Peyer's patch (tissue), 4 donors: Measurements from ENCODE around the gene ZNF521.

Source experiments
- POLR2A ChIP-seq, 2 donors: fragments of 450-650 bp; IDR thresholded peaks; one replicate each; pipeline ENCODE4 v1.5.1; 2017; ENCODE audit warnings: antibody characterized with exemption in 2 of 2, mild to moderate bottlenecking in 2 of 2, moderate library complexity in 2 of 2
- TF ChIP-seq, protein P1 (sequence below), 6 experiments: fragments of 450-650 bp in 4 of 6; fragments of 200-600 bp in 2 of 6; sonication (generic) in 1 of 6; IDR thresholded peaks; one replicate each; pipeline ENCODE4 v1.5.1; 2017 to 2019; ENCODE audit warnings: antibody characterized with exemption in 6 of 6, mild to moderate bottlenecking in 3 of 6, moderate library complexity in 1 of 6

DNA sequence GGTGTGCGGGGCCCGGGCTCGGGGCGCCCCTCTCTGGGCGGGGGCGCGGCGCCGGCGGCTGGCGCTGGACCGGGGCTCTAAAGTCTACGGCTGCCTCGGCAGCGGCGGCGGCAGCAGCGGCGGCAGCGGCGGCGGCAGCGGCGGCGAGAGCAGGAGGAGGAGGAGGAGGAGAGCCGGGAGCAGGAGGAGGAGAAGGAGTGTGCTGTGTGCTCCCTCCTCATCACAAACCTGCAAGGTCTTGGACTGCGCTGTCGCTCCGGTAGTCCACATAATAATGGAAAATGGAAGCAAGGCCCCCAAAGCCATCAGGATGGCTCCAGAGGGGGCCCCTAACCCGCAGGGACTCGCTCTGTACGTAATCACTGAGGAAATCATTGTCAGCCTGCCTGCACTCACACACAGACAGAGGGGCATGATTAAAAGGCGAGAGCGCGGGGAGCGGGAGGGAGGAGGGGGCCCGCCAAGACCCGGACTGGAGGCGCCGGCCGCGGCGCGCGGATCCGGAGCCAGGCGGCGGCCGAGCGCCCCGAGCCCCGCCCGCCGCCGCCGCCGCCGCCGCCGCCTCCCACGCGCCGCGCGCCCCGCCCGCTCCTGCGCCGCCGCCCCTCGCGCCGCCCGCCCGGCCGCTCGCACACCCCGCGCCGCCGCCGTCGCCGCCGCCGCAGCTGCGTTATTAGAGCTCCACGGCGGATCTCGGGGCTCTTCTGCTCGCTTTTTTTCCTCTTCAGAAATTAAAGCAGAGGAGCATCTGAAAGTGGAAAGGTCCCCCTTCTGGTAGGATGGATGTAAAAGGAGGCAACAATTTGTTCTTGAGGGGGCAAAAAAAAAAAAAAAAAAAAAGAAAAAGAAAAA lies at the start of gene ZNF521:
- peak in 1 of 2 donors; percentile 16 for TF ChIP-seq POLR2A (IDR thresholded peaks at IDR 0.05)
- TF ChIP-seq, protein P1, sequence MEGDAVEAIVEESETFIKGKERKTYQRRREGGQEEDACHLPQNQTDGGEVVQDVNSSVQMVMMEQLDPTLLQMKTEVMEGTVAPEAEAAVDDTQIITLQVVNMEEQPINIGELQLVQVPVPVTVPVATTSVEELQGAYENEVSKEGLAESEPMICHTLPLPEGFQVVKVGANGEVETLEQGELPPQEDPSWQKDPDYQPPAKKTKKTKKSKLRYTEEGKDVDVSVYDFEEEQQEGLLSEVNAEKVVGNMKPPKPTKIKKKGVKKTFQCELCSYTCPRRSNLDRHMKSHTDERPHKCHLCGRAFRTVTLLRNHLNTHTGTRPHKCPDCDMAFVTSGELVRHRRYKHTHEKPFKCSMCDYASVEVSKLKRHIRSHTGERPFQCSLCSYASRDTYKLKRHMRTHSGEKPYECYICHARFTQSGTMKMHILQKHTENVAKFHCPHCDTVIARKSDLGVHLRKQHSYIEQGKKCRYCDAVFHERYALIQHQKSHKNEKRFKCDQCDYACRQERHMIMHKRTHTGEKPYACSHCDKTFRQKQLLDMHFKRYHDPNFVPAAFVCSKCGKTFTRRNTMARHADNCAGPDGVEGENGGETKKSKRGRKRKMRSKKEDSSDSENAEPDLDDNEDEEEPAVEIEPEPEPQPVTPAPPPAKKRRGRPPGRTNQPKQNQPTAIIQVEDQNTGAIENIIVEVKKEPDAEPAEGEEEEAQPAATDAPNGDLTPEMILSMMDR (IDR thresholded peaks at IDR 0.05): peak in 1 of 6 experiments; percentile 4
